ENCODE measurements around the gene OOSP1. TPM values are rescaled to one million over a fixed set of nuclear protein-coding genes. Genes with fewer than 3 reads are reported as not detected.
"Not testable (repeated sequence)": the region's sequence is repeated elsewhere in the genome, so short reads cannot be mapped to it uniquely, and the experiment has no call there.

The OOSP1 gene
- total and polyA plus RNA-seq, 8 donors, result not detected

- H3K9me3 ChIP-seq, result no peaks in the 10 kb centered on the region
- DNase-seq, result no peak
- intact Hi-C loops (cut with DNase I), result no loop called here
- H3K27ac ChIP-seq, result no peak overlapping the region
- no peak for FAIRE-seq
- H3K4me3 ChIP-seq, result no peak overlapping the region
- WGBS, 2 donors, result 90 to 92% methylated on average over 11 of the region's 11 CpGs
- TF ChIP-seq CTCF (IDR thresholded peaks at IDR 0.05), result no peak
- no peaks in the 10 kb centered on the region for H3K27me3 ChIP-seq
- H3K36me3 ChIP-seq, result no peaks in the 10 kb centered on the region
- ATAC-seq, result no peak
- H3K4me1 ChIP-seq, result no peaks in the 10 kb centered on the region
Observed at GRCh38 chr11:59899532-59899931, 38.7 kb upstream of the OOSP1 start.

GRCh38 chr11:59900366-59901126, 37.7 kb upstream of the OOSP1 start:
- TF ChIP-seq CTCF (IDR thresholded peaks at IDR 0.05), result no peak
- 74 to 75% methylated on average over 6 of the region's 6 CpGs for WGBS, 2 donors
- ATAC-seq (no peak), DNase-seq (no peak), FAIRE-seq (no peak)
- H3K9me3 ChIP-seq, result no peaks in the 10 kb centered on the region
- intact Hi-C loops (cut with DNase I), result no loop called here
- H3K4me1 ChIP-seq, result no peaks in the 10 kb centered on the region
- H3K27ac ChIP-seq, result no peak overlapping the region
- no peak overlapping the region for H3K4me3 ChIP-seq
- H3K36me3 ChIP-seq, result no peaks in the 10 kb centered on the region
- no peaks in the 10 kb centered on the region for H3K27me3 ChIP-seq

GRCh38 chr11:59901306-59901705, 36.9 kb upstream of the OOSP1 start:
- H3K36me3 ChIP-seq, result no peaks in the 10 kb centered on the region
- no peak for DNase-seq
- no peaks in the 10 kb centered on the region for H3K4me1 ChIP-seq
- FAIRE-seq, result no peak
- intact Hi-C loops (cut with DNase I), result no loop called here
- TF ChIP-seq CTCF (IDR thresholded peaks at IDR 0.05), result no peak
- no peak overlapping the region for H3K27ac ChIP-seq
- H3K27me3 ChIP-seq, result no peaks in the 10 kb centered on the region
- WGBS, 2 donors, result 33 to 62% methylated on average over 1 of the region's 1 CpG
- no peaks in the 10 kb centered on the region for H3K9me3 ChIP-seq
- H3K4me3 ChIP-seq, result no peak overlapping the region
- ATAC-seq, result peak in 3 of 4 donors; percentile 44 to 75 (median 56)

- H3K36me3 ChIP-seq; H3K4me3 ChIP-seq; H3K27me3 ChIP-seq; FAIRE-seq; H3K27ac ChIP-seq; H3K4me1 ChIP-seq; ATAC-seq; intact Hi-C loops (cut with DNase I); H3K9me3 ChIP-seq; DNase-seq: not testable (repeated sequence)
- WGBS, 2 donors, result 80 to 92% methylated on average over 2 of the region's 2 CpGs
Observed at GRCh38 chr11:59903569-59903968, 34.7 kb upstream of the OOSP1 start.

GRCh38 chr11:59918480-59918879, 19.8 kb upstream of the OOSP1 start:
- WGBS, 2 donors, result 94 to 96% methylated on average over 2 of the region's 2 CpGs
- intact Hi-C loops (cut with DNase I), result loop anchor here in 2 of 3 donors (10.0 kb wide), 1 partner anchor 94 kb away; no protein-coding TSS in a partner anchor
- Histone ChIP-seq H3K36me3 (no peaks in the 10 kb centered on the region), H3K27ac (no peak overlapping the region), H3K9me3 (peaks cover 0 to 4% (median 0%) of the 10 kb centered on the region in 4 donors), H3K4me1 (no peaks in the 10 kb centered on the region), H3K4me3 (no peak overlapping the region), H3K27me3 (no peaks in the 10 kb centered on the region)
- DNase-seq (no peak), ATAC-seq (no peak), FAIRE-seq (no peak)
- TF ChIP-seq CTCF (IDR thresholded peaks at IDR 0.05), result no peak
